ENCODE results near the gene ZFYVE28.

DNA sequence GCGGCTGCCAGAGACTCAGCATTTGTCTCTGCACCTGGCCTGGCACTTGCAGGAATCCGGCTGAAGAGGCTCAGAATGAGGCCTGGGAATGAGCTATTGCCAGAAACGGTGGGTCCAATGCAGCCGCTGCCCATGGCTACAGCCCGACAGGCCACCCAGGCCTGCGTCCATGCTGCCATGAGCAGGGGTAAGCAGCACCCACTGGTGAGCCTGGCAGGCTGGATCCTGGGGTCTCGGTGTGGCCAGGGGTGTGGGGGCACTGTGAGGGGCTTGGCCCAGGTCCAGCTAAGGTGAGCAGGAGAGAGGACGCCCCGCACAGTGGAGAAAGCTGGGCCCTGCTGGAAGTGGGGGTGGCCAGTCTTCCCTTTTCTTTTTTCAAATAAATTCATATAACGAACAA is 96.2 kb downstream of the ZFYVE28 start:
- TF ChIP-seq, protein P1, sequence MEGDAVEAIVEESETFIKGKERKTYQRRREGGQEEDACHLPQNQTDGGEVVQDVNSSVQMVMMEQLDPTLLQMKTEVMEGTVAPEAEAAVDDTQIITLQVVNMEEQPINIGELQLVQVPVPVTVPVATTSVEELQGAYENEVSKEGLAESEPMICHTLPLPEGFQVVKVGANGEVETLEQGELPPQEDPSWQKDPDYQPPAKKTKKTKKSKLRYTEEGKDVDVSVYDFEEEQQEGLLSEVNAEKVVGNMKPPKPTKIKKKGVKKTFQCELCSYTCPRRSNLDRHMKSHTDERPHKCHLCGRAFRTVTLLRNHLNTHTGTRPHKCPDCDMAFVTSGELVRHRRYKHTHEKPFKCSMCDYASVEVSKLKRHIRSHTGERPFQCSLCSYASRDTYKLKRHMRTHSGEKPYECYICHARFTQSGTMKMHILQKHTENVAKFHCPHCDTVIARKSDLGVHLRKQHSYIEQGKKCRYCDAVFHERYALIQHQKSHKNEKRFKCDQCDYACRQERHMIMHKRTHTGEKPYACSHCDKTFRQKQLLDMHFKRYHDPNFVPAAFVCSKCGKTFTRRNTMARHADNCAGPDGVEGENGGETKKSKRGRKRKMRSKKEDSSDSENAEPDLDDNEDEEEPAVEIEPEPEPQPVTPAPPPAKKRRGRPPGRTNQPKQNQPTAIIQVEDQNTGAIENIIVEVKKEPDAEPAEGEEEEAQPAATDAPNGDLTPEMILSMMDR (IDR thresholded peaks at IDR 0.05): no peak
- TF ChIP-seq TAF1 (IDR thresholded peaks at IDR 0.05; ENCODE audit: borderline replicate concordance, low read depth, low read length) (no peak), MEF2A (IDR thresholded peaks at IDR 0.05; ENCODE audit: borderline replicate concordance, low read depth) (no peak)
- TF ChIP-seq, protein P2, sequence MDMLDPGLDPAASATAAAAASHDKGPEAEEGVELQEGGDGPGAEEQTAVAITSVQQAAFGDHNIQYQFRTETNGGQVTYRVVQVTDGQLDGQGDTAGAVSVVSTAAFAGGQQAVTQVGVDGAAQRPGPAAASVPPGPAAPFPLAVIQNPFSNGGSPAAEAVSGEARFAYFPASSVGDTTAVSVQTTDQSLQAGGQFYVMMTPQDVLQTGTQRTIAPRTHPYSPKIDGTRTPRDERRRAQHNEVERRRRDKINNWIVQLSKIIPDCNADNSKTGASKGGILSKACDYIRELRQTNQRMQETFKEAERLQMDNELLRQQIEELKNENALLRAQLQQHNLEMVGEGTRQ (IDR thresholded peaks at IDR 0.05; ENCODE audit: borderline replicate concordance, low read depth, low read length): no peak

All from SK-N-SH (cell line).